WTC11 (cell line): Measurements from ENCODE around the gene SLA2. TPM values are rescaled to one million over a fixed set of nuclear protein-coding genes. Genes with fewer than 3 reads are reported as not detected.

Experiments
- ATAC-seq: fragments of 200-7000 bp; cut with Tn5 transposase; 2 replicates; pipeline ENCODE4 v1.10.0; 2021; ENCODE audit warnings: mild to moderate bottlenecking, moderate library complexity
- CTCF ChIA-PET: fragments of 300-600 bp; sonication (Branson Sonifier 250); formaldehyde crosslinking; loops from one replicate; lab custom pipeline; 2021; ENCODE audit warnings: antibody characterized with exemption; lab: Charles Lee
- POLR2A ChIA-PET: fragments of 350-600 bp; sonication (Branson Sonifier 250); formaldehyde crosslinking; loops from one replicate; lab custom pipeline; 2021; ENCODE audit warnings: antibody characterized with exemption; lab: Charles Lee
- DNase-seq: peaks from one replicate; pipeline ENCODE4 v3.0.0; 2021; ENCODE audit warnings: low spot score
- H3K27ac Mint-ChIP-seq: 2 replicates; pipeline ENCODE4 v1.8.0; 2021; ENCODE audit warnings: mixed read lengths
- H3K27me3 Mint-ChIP-seq: 2 replicates; pipeline ENCODE4 v1.8.0; 2021; ENCODE audit warnings: low read depth, mild to moderate bottlenecking, moderate library complexity, mixed read lengths
- H3K36me3 Mint-ChIP-seq: 2 replicates; pipeline ENCODE4 v1.8.0; 2021; ENCODE audit warnings: mixed read lengths
- H3K4me1 Mint-ChIP-seq: 2 replicates; pipeline ENCODE4 v1.8.0; 2022; ENCODE audit warnings: mixed read lengths
- H3K4me3 Mint-ChIP-seq: 2 replicates; pipeline ENCODE4 v1.8.0; 2021; ENCODE audit warnings: mild to moderate bottlenecking, moderate library complexity, mixed read lengths
- H3K9me3 Mint-ChIP-seq: 2 replicates; pipeline ENCODE4 v1.8.0; 2021; ENCODE audit warnings: mixed read lengths
- CDX4 ChIP-seq: fragments of 250-450 bp; sonication (Bioruptor Pico); IDR thresholded peaks from 2 replicates; pipeline ENCODE4 v1.9.0; 2021; ENCODE audit warnings: moderate library complexity, mild to moderate bottlenecking, inconsistent platforms, borderline replicate concordance
- CREB1 ChIP-seq: sonication (generic); formaldehyde crosslinking; IDR thresholded peaks from 2 replicates; pipeline ENCODE4 v1.8.0; 2023; ENCODE audit warnings: mild to moderate bottlenecking, missing genetic modification reagents
- CREM ChIP-seq: sonication (generic); formaldehyde crosslinking; IDR thresholded peaks from 2 replicates; pipeline ENCODE4 v1.8.1; 2022; ENCODE audit warnings: mild to moderate bottlenecking, missing genetic modification reagents, moderate library complexity
- E2F5 ChIP-seq: sonication (generic); formaldehyde crosslinking; IDR thresholded peaks from 2 replicates; pipeline ENCODE4 v1.8.1; 2022; ENCODE audit warnings: mild to moderate bottlenecking, moderate library complexity, missing genetic modification reagents
- ELF4 ChIP-seq: sonication (generic); formaldehyde crosslinking; IDR thresholded peaks from 2 replicates; pipeline ENCODE4 v1.8.1; 2022; ENCODE audit warnings: low read depth, mild to moderate bottlenecking, moderate library complexity, missing genetic modification reagents
- HMGA2 ChIP-seq: fragments of 250-450 bp; sonication (Bioruptor Pico); IDR thresholded peaks from 2 replicates; pipeline ENCODE4 v1.4.0; 2021; ENCODE audit warnings: mild to moderate bottlenecking, moderate library complexity
- IRF2 ChIP-seq: sonication (generic); formaldehyde crosslinking; IDR thresholded peaks from 2 replicates; pipeline ENCODE4 v1.8.0; 2022; ENCODE audit warnings: low read depth, missing genetic modification reagents, borderline replicate concordance
- JUN ChIP-seq: sonication (generic); formaldehyde crosslinking; IDR thresholded peaks from 2 replicates; pipeline ENCODE4 v1.8.0; 2023; ENCODE audit warnings: mild to moderate bottlenecking, missing genetic modification reagents
- OVOL2 ChIP-seq: fragments of 250-450 bp; sonication (Bioruptor Pico); IDR thresholded peaks from 2 replicates; pipeline ENCODE4 v1.9.0; 2021; ENCODE audit warnings: mild to moderate bottlenecking, borderline replicate concordance
- ZNF317 ChIP-seq: sonication (generic); formaldehyde crosslinking; IDR thresholded peaks from 2 replicates; pipeline ENCODE4 v1.8.1; 2023; ENCODE audit warnings: low read depth, mild to moderate bottlenecking, moderate library complexity, missing genetic modification reagents, borderline replicate concordance
- ZNF671 ChIP-seq: fragments of 250-450 bp; sonication (Bioruptor Pico); IDR thresholded peaks from 2 replicates; pipeline ENCODE4 v1.8.0; 2021; ENCODE audit warnings: mild to moderate bottlenecking
- total RNA-seq: library from RNA; stranded (reverse); gene quantifications from 3 replicates; pipeline ENCODE4 v1.2.3, GENCODE V29; 2021
- TF ChIP-seq, protein P1 (sequence below): sonication (generic); formaldehyde crosslinking; IDR thresholded peaks from 2 replicates; pipeline ENCODE4 v1.8.1; 2022; ENCODE audit warnings: low read depth, missing genetic modification reagents, borderline replicate concordance
- TF ChIP-seq, protein P2 (sequence below): fragments of 250-450 bp; sonication (Bioruptor Pico); IDR thresholded peaks from 2 replicates; pipeline ENCODE4 v1.8.0; 2021; ENCODE audit warnings: mild to moderate bottlenecking
- TF ChIP-seq, protein P3 (sequence below): sonication (generic); formaldehyde crosslinking; IDR thresholded peaks from 2 replicates; pipeline ENCODE4 v1.8.1; 2023; ENCODE audit warnings: mild to moderate bottlenecking, missing genetic modification reagents, moderate library complexity
- TF ChIP-seq, protein P4 (sequence below): fragments of 250-450 bp; sonication (Bioruptor Pico); IDR thresholded peaks from 2 replicates; pipeline ENCODE4 v1.9.0; 2021; ENCODE audit warnings: mild to moderate bottlenecking

The SLA2 gene
- total RNA-seq, 1 experiment from 2014 or later = 0.17 TPM

DNA sequence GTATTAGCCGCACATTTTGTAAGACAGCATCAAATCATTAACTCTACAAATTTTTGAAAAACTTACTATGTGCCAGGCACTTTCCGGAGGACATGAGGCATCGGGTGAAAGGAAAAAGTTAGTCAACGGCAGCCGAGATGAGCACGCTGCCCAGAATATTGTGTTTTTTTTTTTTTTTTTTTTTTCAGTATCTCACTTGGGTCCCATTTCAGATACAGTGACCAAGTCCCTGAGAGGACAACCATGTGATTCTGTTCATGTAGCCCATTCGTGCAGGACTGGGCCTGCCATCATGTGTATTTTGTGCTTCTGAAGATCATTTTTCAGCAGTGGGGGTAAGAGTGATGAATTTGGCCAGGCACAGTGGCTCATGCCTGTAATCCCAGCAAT is 1.3 kb downstream of the SLA2 start (continued):
- TF ChIP-seq, protein P1, sequence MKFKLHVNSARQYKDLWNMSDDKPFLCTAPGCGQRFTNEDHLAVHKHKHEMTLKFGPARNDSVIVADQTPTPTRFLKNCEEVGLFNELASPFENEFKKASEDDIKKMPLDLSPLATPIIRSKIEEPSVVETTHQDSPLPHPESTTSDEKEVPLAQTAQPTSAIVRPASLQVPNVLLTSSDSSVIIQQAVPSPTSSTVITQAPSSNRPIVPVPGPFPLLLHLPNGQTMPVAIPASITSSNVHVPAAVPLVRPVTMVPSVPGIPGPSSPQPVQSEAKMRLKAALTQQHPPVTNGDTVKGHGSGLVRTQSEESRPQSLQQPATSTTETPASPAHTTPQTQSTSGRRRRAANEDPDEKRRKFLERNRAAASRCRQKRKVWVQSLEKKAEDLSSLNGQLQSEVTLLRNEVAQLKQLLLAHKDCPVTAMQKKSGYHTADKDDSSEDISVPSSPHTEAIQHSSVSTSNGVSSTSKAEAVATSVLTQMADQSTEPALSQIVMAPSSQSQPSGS (CRISPR knock-in tag) = no peak
- TF ChIP-seq E2F5 (CRISPR knock-in tag) (no peak), ELF4 (CRISPR knock-in tag) (no peak)

DNA sequence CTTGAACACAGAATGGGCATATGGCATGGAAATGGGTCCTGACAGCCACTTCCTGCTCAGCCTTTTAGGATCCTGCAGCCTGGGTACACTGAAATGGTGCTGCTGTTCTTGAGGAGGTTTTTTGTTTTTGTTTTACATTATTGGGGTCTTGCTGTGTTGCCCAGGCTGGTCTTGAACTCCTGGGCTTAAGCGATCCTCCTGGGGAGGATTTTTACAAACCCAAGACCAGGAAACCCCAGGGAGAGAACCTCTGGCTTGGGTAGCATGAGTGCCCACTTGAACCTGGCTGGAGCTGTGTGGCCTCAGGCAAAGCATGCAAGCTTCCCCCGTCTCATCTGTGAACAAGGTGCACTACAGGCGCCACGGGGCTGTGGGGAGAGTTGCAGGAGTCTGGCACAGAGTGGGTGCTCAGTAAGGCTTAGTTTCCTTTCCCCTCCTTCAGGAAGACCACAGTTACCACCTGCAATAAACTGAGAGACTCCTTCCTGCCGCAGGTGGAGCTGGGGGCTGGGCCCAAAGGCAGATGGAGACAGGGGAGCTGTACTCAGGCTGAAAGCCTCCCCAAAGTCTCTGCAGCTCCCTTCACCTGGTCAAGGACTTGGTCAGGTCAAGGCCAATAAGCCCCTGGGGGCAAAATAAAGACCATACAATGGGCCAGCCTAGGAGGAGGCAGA is 1.8 kb downstream of the SLA2 start:
- Mint-ChIP-seq H3K27ac (no peak overlapping the region), H3K4me3 (no peak overlapping the region), H3K9me3 (no peaks in the 10 kb centered on the region), H3K36me3 (no peaks in the 10 kb centered on the region), H3K27me3 (peaks cover 2% of the 10 kb centered on the region), H3K4me1 (peaks cover 28% of the 10 kb centered on the region)
- ATAC-seq (no peak), DNase-seq (no peak)
- TF ChIP-seq CREM (CRISPR knock-in tag) (no peak), HMGA2 (no peak), OVOL2 (CRISPR knock-in tag) (no peak), CDX4 (CRISPR knock-in tag) (no peak)
- CTCF ChIA-PET = interaction anchor here (0.7 kb wide), 2 partner anchors 14 to 26 kb away, joined by 3 read pairs; no protein-coding TSS in a partner anchor
- POLR2A ChIA-PET = interaction anchor here (1.8 kb wide), 1 partner anchor 38 kb away, joined by 5 read pairs; the partner anchor contains the start of gene RAB5IF

GRCh38 chr20:36642136-36642535 is 3.9 kb downstream of the SLA2 start:
- ATAC-seq (no peak), DNase-seq (no peak)
- ChIA-PET POLR2A (no interaction called here), CTCF (interaction anchor here (1.0 to 1.9 kb wide), 3 partner anchors 10 to 98 kb away, joined by 3 to 11 read pairs (median 3); partner anchors contain the start of gene RAB5IF)
- H3K9me3 Mint-ChIP-seq = no peaks in the 10 kb centered on the region
- no peak overlapping the region for H3K27ac Mint-ChIP-seq
- no peak overlapping the region for H3K4me3 Mint-ChIP-seq
- H3K4me1 Mint-ChIP-seq = peaks cover 26% of the 10 kb centered on the region
- H3K36me3 Mint-ChIP-seq = no peaks in the 10 kb centered on the region
- TF ChIP-seq IRF2 (CRISPR knock-in tag) (no peak), ZNF671 (CRISPR knock-in tag) (no peak), CREB1 (CRISPR knock-in tag) (no peak), JUN (CRISPR knock-in tag) (no peak), ZNF317 (no peak), CREM (CRISPR knock-in tag) (no peak)
- TF ChIP-seq, protein P2, sequence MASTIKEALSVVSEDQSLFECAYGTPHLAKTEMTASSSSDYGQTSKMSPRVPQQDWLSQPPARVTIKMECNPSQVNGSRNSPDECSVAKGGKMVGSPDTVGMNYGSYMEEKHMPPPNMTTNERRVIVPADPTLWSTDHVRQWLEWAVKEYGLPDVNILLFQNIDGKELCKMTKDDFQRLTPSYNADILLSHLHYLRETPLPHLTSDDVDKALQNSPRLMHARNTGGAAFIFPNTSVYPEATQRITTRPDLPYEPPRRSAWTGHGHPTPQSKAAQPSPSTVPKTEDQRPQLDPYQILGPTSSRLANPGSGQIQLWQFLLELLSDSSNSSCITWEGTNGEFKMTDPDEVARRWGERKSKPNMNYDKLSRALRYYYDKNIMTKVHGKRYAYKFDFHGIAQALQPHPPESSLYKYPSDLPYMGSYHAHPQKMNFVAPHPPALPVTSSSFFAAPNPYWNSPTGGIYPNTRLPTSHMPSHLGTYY (CRISPR knock-in tag) = no peak
- TF ChIP-seq, protein P3, sequence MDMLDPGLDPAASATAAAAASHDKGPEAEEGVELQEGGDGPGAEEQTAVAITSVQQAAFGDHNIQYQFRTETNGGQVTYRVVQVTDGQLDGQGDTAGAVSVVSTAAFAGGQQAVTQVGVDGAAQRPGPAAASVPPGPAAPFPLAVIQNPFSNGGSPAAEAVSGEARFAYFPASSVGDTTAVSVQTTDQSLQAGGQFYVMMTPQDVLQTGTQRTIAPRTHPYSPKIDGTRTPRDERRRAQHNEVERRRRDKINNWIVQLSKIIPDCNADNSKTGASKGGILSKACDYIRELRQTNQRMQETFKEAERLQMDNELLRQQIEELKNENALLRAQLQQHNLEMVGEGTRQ = no peak
- TF ChIP-seq, protein P4, sequence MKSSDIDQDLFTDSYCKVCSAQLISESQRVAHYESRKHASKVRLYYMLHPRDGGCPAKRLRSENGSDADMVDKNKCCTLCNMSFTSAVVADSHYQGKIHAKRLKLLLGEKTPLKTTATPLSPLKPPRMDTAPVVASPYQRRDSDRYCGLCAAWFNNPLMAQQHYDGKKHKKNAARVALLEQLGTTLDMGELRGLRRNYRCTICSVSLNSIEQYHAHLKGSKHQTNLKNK (CRISPR knock-in tag) = no peak
- peaks cover 2% of the 10 kb centered on the region for H3K27me3 Mint-ChIP-seq
